Measurements from ENCODE around the gene RNF103.

DNA sequence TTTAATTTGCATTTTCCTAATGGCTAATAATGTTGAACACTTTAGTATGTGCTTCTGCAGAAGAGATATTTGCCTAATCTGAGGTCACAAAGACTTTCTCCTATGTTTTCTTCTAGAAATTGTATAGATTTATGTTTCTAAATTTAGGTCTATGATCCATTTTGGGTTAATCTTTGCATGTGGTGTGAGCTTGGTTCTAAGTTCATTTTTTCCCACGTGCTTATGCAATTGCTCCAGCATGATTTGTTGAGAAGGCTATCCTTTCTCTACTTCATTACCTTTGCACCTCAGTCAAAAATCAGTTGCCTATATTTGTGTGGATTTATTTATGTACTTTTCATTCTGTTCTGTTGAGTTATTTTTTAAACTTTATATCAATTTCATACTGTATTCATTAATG is 15.0 kb upstream of the RNF103 start:
- TF ChIP-seq CTCF (IDR thresholded peaks at IDR 0.05): no peak
- no peak for TF ChIP-seq POLR2A (IDR thresholded peaks at IDR 0.05)
